22Rv1 (cell line): ENCODE measurements around the gene SETD7.

Source experiments
- H3K27ac ChIP-seq: fragments of 450-650 bp; 2 replicates; pipeline ENCODE4 v1.5.1; 2017
- ZFX ChIP-seq: fragments of 450-650 bp; IDR thresholded peaks from 2 replicates; pipeline ENCODE4 v1.6.1; 2017; ENCODE audit warnings: antibody characterized with exemption, borderline replicate concordance
- TF ChIP-seq, protein P1 (sequence below): fragments of 450-650 bp; IDR thresholded peaks from 2 replicates; pipeline ENCODE4 v1.5.1; 2017; ENCODE audit warnings: mild to moderate bottlenecking

The SETD7 gene

GRCh38 chr4:139550724-139551429 is 5.1 kb downstream of the SETD7 start:
- no peak for TF ChIP-seq ZFX
- TF ChIP-seq, protein P1, sequence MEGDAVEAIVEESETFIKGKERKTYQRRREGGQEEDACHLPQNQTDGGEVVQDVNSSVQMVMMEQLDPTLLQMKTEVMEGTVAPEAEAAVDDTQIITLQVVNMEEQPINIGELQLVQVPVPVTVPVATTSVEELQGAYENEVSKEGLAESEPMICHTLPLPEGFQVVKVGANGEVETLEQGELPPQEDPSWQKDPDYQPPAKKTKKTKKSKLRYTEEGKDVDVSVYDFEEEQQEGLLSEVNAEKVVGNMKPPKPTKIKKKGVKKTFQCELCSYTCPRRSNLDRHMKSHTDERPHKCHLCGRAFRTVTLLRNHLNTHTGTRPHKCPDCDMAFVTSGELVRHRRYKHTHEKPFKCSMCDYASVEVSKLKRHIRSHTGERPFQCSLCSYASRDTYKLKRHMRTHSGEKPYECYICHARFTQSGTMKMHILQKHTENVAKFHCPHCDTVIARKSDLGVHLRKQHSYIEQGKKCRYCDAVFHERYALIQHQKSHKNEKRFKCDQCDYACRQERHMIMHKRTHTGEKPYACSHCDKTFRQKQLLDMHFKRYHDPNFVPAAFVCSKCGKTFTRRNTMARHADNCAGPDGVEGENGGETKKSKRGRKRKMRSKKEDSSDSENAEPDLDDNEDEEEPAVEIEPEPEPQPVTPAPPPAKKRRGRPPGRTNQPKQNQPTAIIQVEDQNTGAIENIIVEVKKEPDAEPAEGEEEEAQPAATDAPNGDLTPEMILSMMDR, result no peak
- no peak overlapping the region for H3K27ac ChIP-seq

GRCh38 chr4:139547979-139548378 is 8.0 kb downstream of the SETD7 start:
- TF ChIP-seq, protein P1, result no peak
- TF ChIP-seq ZFX, result no peak

GRCh38 chr4:139540632-139541031 is 15.4 kb downstream of the SETD7 start:
- no peak for TF ChIP-seq ZFX
- TF ChIP-seq, protein P1, result no peak
- H3K27ac ChIP-seq, result no peak overlapping the region

More at GRCh38 chr4:139547979-139548378, 8.0 kb downstream of the SETD7 start:
- no peak overlapping the region for H3K27ac ChIP-seq

GRCh38 chr4:139540161-139540560 is 15.9 kb downstream of the SETD7 start:
- no peak overlapping the region for H3K27ac ChIP-seq
- TF ChIP-seq ZFX, result no peak
- TF ChIP-seq, protein P1, result no peak

DNA sequence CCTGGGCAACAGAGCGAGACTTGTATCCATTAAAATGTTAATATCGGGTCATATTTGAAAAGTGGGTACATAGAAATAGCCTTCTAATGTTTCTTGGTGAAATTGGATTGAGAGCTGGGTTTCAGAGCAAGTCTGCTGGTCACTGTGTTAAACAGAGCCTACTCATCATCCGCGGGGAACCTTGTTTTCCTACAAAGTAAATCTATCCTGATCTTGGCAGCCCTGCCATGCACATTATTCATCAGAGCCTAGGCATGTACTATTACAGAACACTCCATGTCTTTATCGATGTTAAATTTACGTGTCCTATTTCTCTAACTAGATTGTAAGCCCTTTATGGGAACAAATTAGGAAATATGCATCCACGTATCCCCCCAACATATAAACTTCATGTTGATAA is 18.7 kb downstream of the SETD7 start:
- TF ChIP-seq ZFX, result no peak
- TF ChIP-seq, protein P1, result no peak
- peak overlapping the region; percentile 94; the same call in 1 of the 2 replicates for H3K27ac ChIP-seq

- TF ChIP-seq, protein P1, result no peak
- no peak for TF ChIP-seq ZFX
Measured at GRCh38 chr4:139535871-139536234, 20.2 kb downstream of the SETD7 start.

DNA sequence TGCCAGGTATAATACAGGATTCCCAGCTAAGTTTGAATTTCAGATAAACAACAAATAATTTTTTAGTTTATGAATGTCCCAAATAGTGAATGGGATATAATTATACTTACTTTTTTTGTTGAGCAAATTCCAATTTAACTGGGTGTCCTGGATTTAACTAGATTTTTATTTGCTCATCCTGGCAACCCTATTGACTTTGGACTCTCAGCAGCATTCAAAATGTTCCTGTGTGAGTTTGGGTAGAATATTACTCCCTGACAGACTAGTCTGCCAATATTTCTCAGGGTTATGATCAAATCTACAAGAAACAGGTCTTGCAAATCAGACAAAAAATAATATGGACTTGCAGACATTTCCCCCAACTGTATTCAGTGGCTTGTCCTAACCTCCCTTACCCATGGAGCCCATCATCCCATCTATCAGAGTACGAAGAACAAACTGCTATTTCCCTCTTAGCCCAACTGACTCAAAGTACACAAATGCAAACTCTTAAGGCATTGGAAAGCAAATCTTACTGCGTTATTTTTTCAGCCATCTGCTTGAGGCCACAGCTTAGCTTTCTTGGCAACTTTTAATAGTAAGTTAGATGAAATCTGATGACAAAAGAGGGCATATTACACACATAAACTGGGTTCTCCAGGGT is 20.7 kb downstream of the SETD7 start:
- peak overlapping the region; percentile 94 for H3K27ac ChIP-seq
- TF ChIP-seq ZFX, result no peak
- TF ChIP-seq, protein P1, result no peak

More at GRCh38 chr4:139535871-139536234, 20.2 kb downstream of the SETD7 start:
- peak overlapping the region; percentile 94 for H3K27ac ChIP-seq
